GM18499 (cell line): ENCODE results near the gene N4BP2.

Experiments used
- ATAC-seq: cut with Tn5 transposase; IDR thresholded peaks from one replicate; pipeline ENCODE4 v1.9.1; 2021; ENCODE audit warnings: moderate number of reproducible peaks; ENCODE audit not compliant: insufficient read depth, unreplicated experiment

The N4BP2 gene

DNA sequence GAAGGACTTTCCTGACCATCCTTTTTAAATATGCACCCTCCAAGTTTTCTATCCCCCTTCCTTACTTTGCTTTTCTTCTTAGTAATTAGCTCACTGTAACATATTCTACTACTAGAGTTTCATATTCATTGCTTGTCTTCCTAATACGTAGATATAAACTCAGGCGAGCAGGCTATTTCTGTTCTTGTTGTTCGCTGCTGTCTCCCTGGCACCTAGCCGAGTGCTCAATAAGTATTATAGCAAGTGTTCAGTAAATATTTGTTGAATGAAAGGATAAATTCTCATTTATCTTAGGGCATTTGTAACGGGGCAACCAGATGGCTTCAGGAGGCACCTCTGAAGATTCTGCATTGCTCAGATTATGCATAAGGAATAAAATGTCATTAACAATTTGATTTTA is 133.4 kb downstream of the N4BP2 start:
- no peak for ATAC-seq

DNA sequence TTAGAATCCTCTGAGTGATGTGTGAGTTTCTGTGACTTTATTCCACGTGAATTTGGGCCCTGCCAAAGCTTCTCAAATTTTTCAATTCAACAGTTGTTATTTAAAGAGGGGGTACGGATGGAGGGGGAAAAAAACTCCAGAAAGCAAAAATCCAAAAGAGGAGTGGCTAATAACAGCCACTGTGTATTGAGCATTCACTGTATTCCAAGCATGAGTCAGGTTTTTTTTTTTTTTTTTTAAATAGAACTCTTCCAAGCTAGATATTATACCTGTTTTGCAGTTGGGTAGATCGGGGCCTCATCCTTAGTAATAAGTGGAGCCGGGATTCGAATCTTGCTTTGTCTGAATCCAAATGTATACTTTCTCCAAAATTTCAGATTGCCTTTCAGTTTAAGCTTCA is 133.8 kb downstream of the N4BP2 start:
- ATAC-seq, result no peak

DNA sequence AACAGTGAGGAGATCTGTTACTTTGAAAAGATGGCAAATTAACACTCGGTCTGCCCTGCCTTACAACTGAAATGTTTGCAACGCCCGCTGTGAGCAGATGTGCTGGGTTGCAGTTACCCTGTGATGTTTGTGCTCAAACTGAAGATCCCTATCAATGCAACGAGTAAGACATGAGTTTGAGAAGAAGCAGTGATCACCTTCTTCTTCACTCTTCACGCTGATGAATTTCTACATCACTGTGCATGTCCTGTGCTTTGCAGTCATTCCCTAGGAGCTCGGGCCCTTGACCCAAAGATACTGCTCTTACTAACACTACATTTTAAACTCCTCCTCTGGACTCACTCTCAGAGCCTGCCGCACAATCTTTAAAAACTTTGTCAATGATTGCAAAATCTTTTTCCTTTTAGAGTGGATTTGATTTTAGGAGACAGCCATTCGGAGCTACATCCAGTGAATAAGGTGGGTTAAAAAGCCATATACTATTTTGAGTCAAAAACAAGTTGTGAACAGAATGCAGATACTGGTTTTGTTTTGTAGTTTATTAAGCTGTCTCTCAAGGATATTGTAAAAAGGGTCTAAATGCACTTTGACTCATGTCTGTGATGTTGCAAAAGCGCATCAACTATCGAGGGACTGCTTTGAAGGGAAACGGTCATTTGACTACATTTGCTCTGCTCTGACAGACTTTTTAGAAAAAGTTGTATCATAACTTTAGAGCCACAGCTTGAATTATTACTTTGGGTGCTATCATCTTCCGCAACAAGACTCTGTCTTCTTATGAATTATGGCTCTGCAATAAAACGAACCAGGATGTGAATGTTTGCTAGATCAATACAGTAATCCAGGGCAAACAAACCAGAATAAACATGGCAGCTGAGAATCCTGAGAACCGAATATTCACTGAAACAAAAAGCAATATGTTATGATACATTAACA is 134.5 kb downstream of the N4BP2 start:
- no peak for ATAC-seq

DNA sequence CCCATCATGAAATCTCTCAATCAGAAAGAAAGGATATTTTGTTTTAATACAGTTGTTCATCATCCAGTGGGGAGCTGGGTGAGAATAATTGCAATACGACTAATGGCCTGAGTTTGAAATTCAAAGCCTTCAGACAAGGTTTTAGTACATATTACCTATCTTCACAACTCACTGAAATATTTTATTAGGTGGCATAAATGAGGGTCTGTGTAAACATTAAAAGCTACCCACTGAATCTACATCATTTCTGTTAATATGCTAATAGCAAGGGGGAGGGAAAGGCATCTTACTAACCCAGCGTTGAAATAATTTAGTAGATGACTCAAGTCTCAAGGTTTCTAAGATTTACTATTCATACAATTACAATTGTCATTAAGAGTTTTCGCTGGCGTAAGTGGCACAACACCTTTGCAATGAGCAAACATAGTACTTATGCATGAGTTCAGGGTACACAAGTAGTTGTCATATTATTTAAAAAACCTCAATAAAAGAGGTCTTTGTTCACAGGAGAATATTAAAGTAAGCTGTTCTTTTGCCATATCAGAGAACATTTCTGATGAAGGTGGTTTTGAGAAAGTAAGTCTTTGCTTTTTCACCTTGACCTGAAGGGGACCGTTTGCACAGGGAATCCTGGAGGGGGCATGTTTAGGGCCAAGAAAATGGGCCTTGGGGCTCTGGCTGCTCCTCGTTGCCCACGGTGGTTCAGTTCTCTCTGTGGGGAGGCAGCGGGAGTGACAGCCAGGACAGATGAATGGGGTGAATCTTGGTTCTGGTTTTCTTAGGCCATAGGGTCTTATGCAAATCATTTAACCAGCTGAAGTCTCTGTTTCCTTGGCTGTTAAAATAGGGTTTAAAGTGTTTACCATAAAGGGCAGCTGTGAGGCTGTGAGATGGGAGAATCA is 135.7 kb downstream of the N4BP2 start:
- ATAC-seq, result peak; percentile 28

DNA sequence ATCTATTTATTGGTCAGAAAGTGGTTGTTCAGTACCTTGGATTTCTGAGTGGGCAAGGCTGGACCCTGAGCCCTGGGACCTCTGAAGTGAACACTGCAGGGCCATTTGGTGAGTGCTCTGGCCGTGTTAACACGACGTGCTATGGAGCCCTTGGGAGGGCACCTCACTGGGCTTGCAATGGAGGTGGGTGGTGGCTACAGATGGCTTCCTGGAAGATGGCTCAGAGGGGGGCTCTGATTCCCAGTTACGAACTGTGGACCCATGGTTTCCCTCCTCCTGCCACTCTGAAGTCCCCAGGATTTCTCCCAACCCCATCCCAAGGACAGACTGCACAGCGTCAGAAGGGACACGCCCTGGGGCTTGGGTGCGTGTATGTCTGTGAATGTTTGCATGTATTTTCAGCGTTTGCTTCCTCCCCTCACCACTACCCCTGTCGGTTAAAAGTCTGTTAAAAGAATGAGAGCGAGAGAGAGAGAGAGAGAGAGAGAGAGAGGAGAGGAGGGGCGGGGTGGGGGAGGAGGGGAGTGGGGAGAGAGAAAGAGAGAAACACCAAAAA is 136.4 kb downstream of the N4BP2 start:
- ATAC-seq, result no peak

DNA sequence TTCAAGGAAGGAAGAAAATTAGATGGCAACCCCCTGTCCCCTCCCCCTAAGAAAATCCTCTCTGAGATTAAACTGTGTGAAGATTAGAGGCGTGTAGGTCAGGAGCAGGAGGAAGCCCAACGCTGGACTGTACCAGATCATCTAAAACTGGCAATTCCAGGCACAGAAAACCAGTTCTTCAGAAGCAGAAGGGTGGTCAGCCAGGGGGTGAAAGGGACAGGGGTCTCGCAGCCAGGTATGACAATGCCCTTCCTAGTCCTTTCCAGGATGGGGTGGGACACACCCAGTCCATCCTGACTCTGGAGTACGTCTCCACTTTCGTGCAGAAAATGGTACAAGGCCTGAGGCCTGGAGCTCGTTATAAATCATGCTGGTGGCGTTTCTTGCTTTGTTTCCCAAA is 136.9 kb downstream of the N4BP2 start:
- no peak for ATAC-seq

DNA sequence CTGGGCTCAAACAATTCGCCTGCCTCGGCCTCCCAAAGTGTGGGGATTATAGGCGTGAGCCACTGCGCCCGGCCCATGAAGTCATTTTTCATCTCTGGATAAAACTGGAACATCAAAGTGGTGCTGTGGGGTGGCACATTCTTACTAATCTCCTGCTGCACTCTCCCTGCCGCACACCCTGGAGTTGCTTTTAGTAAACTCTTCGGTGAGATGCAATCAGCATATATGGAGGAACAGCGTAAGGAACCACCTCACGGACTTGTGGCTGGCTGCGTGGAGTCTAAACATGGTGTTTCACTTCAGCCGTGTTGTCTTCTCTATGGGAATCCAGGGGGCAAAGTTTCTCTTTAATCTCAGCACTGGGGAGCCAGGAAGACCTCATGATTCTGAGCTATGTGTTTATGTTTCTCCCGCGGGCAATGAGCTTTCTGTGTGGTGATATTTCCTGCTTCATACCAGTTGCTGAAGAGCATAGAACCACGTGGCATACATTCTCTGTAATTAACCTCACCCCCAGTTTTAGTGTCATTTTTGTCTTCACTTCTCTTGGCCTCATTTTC is 138.0 kb downstream of the N4BP2 start:
- no peak for ATAC-seq

DNA sequence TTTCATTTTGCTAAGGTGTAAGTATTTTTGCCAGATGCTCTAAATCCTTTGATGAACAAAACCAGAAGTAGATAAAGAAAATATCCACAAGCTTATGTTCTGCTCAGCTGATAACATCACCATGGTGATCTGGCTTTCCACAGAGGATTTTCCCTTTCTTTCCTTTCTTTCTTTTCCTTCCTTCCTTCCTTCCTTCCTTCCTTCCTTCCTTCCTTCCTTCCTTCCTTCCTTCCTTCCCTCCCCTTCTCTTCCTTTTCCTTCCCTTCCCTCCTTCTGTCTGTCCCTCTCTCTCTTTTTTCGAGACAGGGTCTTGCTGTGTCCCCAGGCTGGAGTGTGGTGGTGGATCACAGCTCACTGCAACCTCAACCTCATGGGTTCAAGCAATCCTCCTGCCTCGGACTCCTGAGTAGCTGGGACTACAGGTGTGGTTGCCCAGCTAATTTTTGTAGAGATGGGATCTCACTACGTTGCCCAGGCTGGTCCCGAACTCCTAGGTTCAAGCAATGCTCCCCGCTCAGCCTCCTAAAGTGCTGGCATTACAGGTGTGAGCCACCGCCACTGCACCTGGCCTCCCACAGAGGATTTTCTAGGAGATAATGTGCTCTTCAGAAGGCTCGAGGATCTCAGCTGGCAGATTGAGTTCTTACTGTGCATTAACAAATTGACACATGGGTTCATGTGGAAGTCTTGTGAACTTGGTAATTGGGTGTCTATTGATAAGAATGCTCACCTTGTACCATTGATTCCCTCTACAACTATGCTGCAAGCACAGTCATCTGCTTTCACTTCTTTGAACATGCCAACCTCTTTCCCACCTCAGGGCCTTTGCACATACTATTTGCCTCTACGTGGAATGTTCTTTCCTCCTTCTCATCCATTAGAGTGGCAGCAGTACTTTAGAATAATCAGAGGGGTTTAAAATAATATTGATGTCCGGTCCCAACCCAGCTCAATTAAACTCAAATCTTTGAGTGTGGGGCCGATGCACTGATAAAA is 138.8 kb downstream of the N4BP2 start:
- no peak for ATAC-seq

DNA sequence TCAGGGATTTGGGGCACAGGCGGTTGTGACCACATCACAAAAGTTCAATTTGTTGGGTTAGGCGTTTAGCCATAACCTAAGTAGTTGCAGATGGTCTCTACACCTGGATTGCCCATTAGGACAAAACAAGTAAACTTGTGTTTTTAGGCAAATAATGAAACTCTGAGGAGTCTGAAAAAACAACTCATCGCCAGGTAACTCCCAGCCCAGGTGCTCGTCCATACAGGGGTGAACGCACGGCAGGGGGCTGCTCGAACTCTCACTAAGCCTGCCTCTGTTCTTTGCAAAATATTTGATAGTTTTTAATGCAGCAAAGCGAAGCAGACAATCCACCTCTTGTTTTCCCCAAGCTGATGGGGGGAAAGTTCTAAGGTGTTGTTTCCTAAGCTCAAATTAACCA is 139.6 kb downstream of the N4BP2 start:
- no peak for ATAC-seq

DNA sequence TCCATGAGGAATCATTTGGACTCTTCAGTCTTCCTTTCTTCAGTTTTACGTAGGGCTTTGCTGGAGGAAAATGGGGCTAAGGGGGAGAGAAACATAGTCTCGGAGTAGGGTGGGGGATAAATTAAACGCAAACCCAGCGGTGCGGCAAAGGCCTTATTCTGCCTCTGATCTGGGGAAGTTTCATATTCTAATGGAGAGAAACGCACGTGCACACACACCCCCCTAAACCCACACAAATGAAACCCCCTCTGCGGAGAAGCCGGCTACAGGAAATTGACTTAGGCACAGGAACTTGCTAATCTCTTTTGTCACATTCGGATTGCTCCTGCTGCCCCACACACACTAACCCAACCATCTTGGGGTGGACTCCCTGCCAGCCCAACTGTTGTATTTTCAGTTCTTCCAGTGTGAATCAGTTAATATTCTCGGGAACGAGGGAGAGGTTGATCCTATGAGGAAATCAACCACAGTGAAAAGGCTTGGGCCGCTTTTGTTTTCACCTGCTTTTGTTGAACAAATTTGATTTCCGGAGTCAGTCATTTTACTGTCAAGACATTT is 140.2 kb downstream of the N4BP2 start, which contains the start of gene RHOH:
Gene RHOH, plus strand, starts transcription at position 308 of the 558 bp plus-strand sequence. CDS start 46,356 bp downstream, outside the sequence.
- ATAC-seq, result no peak

DNA sequence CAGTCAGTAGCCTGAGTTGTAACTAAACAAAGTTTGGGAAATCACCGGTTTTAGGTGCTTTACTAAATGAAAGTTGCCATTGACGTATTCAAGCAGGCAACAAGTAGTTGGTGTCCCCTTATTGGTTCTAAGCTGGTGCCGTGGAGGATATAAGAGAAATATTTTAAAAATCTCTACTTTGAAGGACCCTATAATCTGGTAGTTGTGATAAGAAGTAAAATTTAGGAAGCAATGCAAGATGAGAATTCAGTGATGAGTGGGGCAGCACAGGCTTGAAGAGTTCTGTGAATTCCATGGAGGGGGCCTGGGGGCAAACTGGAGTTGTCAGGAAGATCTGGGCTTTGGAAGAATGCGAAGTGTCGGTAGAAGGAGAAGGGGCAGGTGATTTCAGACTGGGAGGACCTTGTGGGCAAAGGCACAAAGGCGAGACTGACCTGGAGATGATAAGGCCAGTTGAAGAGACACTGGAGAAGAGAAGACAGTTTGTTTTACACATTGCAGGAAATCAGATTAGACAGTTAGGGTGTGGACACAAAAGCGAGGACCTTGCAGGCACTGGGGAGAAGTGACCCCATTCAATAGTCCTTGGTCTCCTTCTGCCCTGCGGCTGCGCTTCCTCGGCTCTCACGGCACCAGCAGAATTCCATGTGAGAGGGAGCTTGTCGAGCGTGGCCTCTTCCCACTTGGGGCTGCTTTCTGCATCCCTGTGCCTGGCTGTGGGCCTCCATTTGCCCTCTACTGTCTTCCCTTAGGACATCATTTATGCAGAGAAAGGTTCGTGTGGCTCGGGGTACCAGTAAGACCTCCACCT is 141.4 kb downstream of the N4BP2 start:
- no peak for ATAC-seq

DNA sequence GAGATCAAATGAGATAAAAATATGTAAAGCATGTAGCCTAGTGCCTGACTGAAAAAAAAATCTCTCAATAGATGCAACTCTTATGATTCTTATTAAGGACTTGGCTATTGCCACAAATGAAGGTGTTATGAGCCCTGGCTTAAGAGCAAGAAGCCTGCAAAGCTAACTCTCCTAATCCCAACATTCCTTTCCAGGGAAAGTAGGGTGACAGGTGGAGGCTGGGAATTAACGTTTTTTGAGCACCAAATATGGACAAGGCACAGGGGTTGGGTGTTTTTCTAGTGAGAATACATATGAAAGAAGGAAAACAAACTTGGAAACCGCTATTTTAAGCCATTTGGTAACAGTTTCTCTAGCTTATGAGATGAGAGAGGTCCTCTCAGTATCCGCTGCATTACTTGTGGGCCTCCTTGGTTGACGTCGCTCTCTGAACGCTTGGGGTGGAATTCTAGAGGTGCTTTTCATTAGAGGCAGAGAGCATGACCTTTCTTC is 142.6 kb downstream of the N4BP2 start:
- ATAC-seq, result no peak

DNA sequence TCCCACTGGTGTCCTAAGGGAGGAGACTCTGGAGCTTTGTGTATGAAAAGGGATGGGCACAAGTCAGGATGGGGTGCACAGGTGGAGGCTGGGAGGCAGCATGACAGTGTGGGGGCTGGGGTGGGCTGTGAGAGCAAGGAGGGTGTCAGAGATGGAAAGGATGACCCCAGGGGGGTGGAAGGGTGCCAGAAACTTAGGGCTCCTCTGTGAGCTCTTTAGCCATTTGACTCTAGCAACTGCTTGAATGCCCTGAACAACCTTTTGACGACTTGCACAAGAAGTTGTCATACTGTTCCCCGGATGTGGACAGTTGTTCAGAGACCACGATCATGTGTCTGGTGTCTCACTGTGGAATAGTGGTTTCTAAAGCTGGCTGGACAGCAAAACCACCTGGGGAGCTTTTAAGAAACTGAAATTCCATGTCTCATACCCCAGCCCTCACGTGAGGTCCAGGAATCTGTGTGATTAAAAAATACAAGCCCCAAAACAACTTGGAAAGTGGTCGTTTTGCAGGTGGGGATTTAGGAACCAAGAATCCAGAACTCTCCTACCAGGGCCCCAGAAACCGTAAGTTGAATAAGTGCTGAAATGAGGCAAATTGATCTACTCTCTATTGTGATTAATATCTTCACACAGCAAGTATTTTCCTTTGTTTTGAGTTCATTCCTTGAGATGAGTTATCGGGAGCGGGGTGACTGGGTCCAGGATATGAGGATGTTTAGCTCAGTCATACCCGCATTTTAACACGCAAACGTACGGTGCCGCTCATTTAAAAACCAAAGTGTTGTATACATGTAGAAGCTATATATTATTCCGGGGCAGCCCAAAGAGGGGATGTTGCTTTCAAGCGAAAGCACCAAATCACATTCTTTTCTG is 143.6 kb downstream of the N4BP2 start:
- ATAC-seq, result peak; percentile 39

DNA sequence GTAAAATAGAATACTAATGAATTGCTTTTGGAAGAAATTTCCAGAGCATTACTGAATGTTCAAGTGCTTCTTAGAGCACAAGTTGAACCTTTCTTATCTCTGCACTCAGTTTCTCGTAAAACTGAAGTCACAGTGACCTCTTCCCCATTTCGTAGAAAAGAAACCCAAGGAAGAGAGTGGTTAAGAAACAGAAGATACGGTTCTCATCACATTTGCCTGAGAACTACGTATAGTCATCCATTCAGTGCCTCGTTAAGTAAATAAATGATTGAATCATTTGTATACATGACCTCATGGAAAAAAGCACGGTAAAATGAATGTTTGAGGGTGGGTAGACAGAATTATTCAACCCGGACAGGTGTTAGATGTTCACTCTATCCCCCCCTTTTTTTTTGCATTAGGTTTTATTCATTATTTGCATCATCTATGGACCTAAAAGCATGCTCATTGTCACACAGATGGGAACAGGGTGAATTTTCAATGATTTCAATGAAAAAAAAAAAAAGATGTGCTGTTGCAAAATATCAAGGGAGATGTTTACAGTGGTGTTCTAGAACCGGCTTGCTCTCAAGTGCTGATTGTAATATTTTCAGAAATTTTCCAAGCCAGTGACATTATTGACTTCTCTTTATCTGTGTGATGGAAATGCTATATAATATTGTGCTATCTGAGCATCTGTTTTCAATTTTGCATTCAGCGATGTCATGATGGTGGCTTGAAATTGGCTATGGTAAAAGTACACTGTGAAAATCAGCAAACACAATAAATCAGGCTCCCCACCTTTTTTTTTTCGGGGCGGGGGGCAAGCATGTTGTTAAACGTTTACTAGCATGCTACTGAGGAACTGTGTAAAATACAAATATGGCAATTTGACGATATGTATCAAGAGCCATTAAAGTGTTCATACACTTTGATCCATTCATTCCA is 144.5 kb downstream of the N4BP2 start:
- no peak for ATAC-seq

DNA sequence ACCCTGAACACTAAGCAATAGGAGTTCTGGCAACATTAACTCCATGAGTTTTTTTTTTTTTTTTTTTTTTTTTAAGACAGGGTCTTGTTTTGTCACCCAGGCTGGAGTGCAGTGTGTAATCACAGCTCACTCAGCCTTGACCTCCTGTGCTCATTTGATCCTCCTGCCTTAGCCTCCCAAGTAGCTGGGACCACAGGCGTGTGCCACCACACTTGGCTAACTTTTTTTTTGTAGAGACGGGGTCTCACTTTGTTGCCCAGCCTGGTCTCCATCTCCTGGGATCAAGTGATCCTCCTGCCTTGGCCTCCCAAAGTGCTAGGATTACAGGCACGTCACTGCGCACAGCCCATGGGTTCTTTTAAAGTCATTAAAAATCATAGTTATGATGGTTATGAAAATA is 145.2 kb downstream of the N4BP2 start:
- ATAC-seq, result no peak

DNA sequence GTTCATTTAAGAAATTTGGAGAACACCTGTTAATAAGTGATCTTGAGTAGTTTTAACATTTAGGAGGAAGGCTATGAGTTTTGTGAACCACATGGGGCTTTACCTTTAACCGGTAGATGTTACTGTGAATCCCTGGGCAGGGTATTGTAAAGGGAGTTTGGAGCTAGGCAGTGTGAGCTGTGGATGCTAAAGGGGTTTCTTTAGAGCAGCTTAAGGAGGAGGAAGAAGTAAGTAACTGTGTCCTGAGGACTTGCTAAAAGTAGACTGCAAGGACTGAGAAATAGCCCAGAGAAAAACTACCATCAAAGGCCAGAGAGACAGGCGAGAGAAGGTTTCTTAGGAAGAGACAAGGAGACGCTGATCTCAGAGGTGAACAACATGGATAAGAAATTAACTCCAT is 145.8 kb downstream of the N4BP2 start:
- ATAC-seq, result no peak
